AG04450 (cell line): ENCODE measurements around the gene DGCR6L. TPM values are rescaled to one million over a fixed set of nuclear protein-coding genes. Genes with fewer than 3 reads are reported as not detected.
"Not testable (repeated sequence)": the region's sequence is repeated elsewhere in the genome, so short reads cannot be mapped to it uniquely, and the experiment has no call there.

Experiments
- CTCF ChIA-PET: fragments of 300-600, 350-600 bp; formaldehyde crosslinking; extraction: SDS; loops from one replicate; lab custom pipeline; 2022; ENCODE audit warnings: antibody characterized with exemption, inconsistent platforms; lab: Charles Lee
- POLR2A ChIA-PET: fragments of 350-600 bp; formaldehyde crosslinking; extraction: SDS; loops from one replicate; lab custom pipeline; 2021; ENCODE audit warnings: antibody characterized with exemption, inconsistent platforms; lab: Yijun Ruan, JAX
- DNase-seq: peaks from one replicate; pipeline ENCODE4 v3.0.0-alpha.2; 2011; ENCODE audit warnings: low read depth, low spot score
- H3K27ac ChIP-seq: one replicate; pipeline ENCODE4 v1.5.1; 2012; ENCODE audit warnings: low read depth, low read length, control low read depth
- H3K27me3 ChIP-seq: one replicate; pipeline ENCODE4 v1.6.0; 2012; ENCODE audit warnings: low read length; ENCODE audit not compliant: control insufficient read depth, insufficient read depth
- H3K4me3 ChIP-seq: 2 replicates; pipeline ENCODE4 v1.5.1; 2011; ENCODE audit warnings: mild to moderate bottlenecking, low read depth, low read length, control low read depth
- H3K9me3 ChIP-seq: 2 replicates; pipeline ENCODE4 v1.5.1; 2012; ENCODE audit warnings: low read length; ENCODE audit not compliant: control insufficient read depth, insufficient read depth
- CTCF ChIP-seq: IDR thresholded peaks from 2 replicates; pipeline ENCODE4 v1.5.1; 2011; ENCODE audit warnings: low read depth, low read length, control low read depth, inconsistent platforms
- polyA plus RNA-seq: library from polyadenylated mRNA; depleted of rRNA; stranded (reverse); fragments of >200 nt; gene quantifications from 2 replicates; pipeline ENCODE4 v1.2.3, GENCODE V29; 2011

Gene DGCR6L
- polyA plus RNA-seq, 1 experiment, result 45.4 TPM

GRCh38 chr22:20305894-20306645, 13.8 kb downstream of the DGCR6L start:
- TF ChIP-seq CTCF, result no peak
- DNase-seq, result no peak
- H3K9me3 ChIP-seq, result no peaks in the 10 kb centered on the region
- no peak overlapping the region for H3K27ac ChIP-seq
- ChIA-PET POLR2A (no interaction called here), CTCF (no interaction called here)
- H3K4me3 ChIP-seq, result no peak overlapping the region
- peaks cover 5% of the 10 kb centered on the region for H3K27me3 ChIP-seq

GRCh38 chr22:20305230-20305893, 14.5 kb downstream of the DGCR6L start:
- CTCF ChIA-PET, H3K27me3 ChIP-seq, H3K27ac ChIP-seq, H3K9me3 ChIP-seq, POLR2A ChIA-PET, DNase-seq, H3K4me3 ChIP-seq: not testable (repeated sequence)

- ChIA-PET CTCF (interaction anchor here (0.7 kb wide), 1 partner anchor 193 kb away, joined by 6 read pairs; no protein-coding TSS in a partner anchor), POLR2A (no interaction called here)
- no peak overlapping the region for H3K27ac ChIP-seq
- no peak overlapping the region for H3K4me3 ChIP-seq
- peaks cover 7% of the 10 kb centered on the region for H3K27me3 ChIP-seq
- no peaks in the 10 kb centered on the region for H3K9me3 ChIP-seq
- no peak for DNase-seq
- TF ChIP-seq CTCF, result no peak
These were observed 15.2 kb downstream of the DGCR6L start for GRCh38 chr22:20304646-20305045.

GRCh38 chr22:20303229-20303534, 16.7 kb downstream of the DGCR6L start:
- DNase-seq, H3K9me3 ChIP-seq, CTCF ChIA-PET, POLR2A ChIA-PET, H3K4me3 ChIP-seq, H3K27ac ChIP-seq: not testable (repeated sequence)
- peaks cover 13% of the 10 kb centered on the region for H3K27me3 ChIP-seq

- no peak for TF ChIP-seq CTCF
- POLR2A ChIA-PET, result no interaction called here
These were observed 17.2 kb downstream of the DGCR6L start for GRCh38 chr22:20302438-20303228.

GRCh38 chr22:20299746-20300136, 20.1 kb downstream of the DGCR6L start:
- no peak for TF ChIP-seq CTCF
- ChIA-PET CTCF (no interaction called here), POLR2A (no interaction called here)
- no peak for DNase-seq
- no peaks in the 10 kb centered on the region; the same call in 1 of the 2 replicates for H3K9me3 ChIP-seq
- peak overlapping the region; percentile 54 for H3K4me3 ChIP-seq
- peaks cover 33% of the 10 kb centered on the region for H3K27me3 ChIP-seq
- H3K27ac ChIP-seq, result no peak overlapping the region

More at GRCh38 chr22:20302438-20303228, 17.2 kb downstream of the DGCR6L start:
- DNase-seq, result no peak
- Histone ChIP-seq H3K4me3 (no peak overlapping the region), H3K27ac (no peak overlapping the region), H3K27me3 (peaks cover 16% of the 10 kb centered on the region), H3K9me3 (no peaks in the 10 kb centered on the region; the same call in 1 of the 2 replicates)
- CTCF ChIA-PET, result no interaction called here
